ENCODE data around the gene COX20.

COX20 gene

GRCh38 chr1:244881552-244882280 lies 46.3 kb downstream of the COX20 start:
- DNase-seq, result no peak

GRCh38 chr1:244887281-244887680 lies 51.8 kb downstream of the COX20 start:
- no peak for DNase-seq

GRCh38 chr1:244893836-244894235 lies 58.4 kb downstream of the COX20 start:
- no peak for DNase-seq

All from MV-4-11 (cell line).